ENCODE measurements around the gene XRCC5. TPM values are rescaled to one million over a fixed set of nuclear protein-coding genes. Genes with fewer than 3 reads are reported as not detected.

The XRCC5 gene
- total RNA-seq, 6 experiments from 2014 or later, result 92.0 to 131 (median 106) TPM

GRCh38 chr2:216073773-216074172 lies 35.4 kb upstream of the XRCC5 start:
- DNase-seq, result no peak
- no peak for ATAC-seq
- H3K36me3 ChIP-seq, result peaks cover 0 to 18% (median 0%) of the 10 kb centered on the region in 4 donors
- no peaks in the 10 kb centered on the region for H3K9me3 ChIP-seq
- no peak for TF ChIP-seq CTCF (IDR thresholded peaks at IDR 0.05)
- TF ChIP-seq POLR2A (IDR thresholded peaks at IDR 0.05), result no peak
- no peaks in the 10 kb centered on the region for H3K27me3 ChIP-seq
- H3K4me3 ChIP-seq, result no peak overlapping the region
- intact Hi-C loops (cut with DNase I), result no loop called here
- H3K27ac ChIP-seq, result no peak overlapping the region
- H3K4me1 ChIP-seq, result peaks cover 0 to 80% (median 23%) of the 10 kb centered on the region in 4 donors

- peaks cover 0 to 18% (median 0%) of the 10 kb centered on the region in 4 donors for H3K36me3 ChIP-seq
- no peak overlapping the region for H3K4me3 ChIP-seq
- no peak for DNase-seq
- ATAC-seq, result no peak
- H3K27me3 ChIP-seq, result no peaks in the 10 kb centered on the region
- WGBS (ENCODE audit: insufficient coverage, low coverage, low lambda C conversion rate, missing lambda C conversion rate), result 20% methylated on average over 1 of the region's 1 CpG
- TF ChIP-seq CTCF (IDR thresholded peaks at IDR 0.05) (no peak), POLR2A (IDR thresholded peaks at IDR 0.05) (no peak)
- no peak overlapping the region for H3K27ac ChIP-seq
- peaks cover 0 to 80% (median 23%) of the 10 kb centered on the region in 4 donors for H3K4me1 ChIP-seq
- intact Hi-C loops (cut with DNase I), result no loop called here
- no peaks in the 10 kb centered on the region for H3K9me3 ChIP-seq
Measured at GRCh38 chr2:216074380-216074779, 34.8 kb upstream of the XRCC5 start.

- intact Hi-C loops (cut with DNase I), result no loop called here
- no peak for ATAC-seq
- peaks cover 0 to 78% (median 23%) of the 10 kb centered on the region in 4 donors for H3K4me1 ChIP-seq
Measured at GRCh38 chr2:216074794-216075193, 34.4 kb upstream of the XRCC5 start.

GRCh38 chr2:216075510-216076485 lies 33.4 kb upstream of the XRCC5 start:
- Histone ChIP-seq H3K9me3 (no peaks in the 10 kb centered on the region), H3K4me1 (peaks cover 0 to 69% (median 20%) of the 10 kb centered on the region in 4 donors), H3K27me3 (no peaks in the 10 kb centered on the region), H3K27ac (peak overlapping the region in 2 of 3 donors; percentile 33 to 54), H3K4me3 (peak overlapping the region in 1 of 3 donors; percentile 11), H3K36me3 (peaks cover 0 to 18% (median 0%) of the 10 kb centered on the region in 4 donors)
- 25% methylated on average over 5 of the region's 6 CpGs for WGBS (ENCODE audit: insufficient coverage, low coverage, low lambda C conversion rate, missing lambda C conversion rate)
- TF ChIP-seq POLR2A (IDR thresholded peaks at IDR 0.05) (no peak), CTCF (IDR thresholded peaks at IDR 0.05) (no peak)
- ATAC-seq (peak in 3 of 4 donors; percentile 12 to 27 (median 22)), DNase-seq (no peak)
- intact Hi-C loops (cut with DNase I), result no loop called here

More at GRCh38 chr2:216074794-216075193, 34.4 kb upstream of the XRCC5 start:
- H3K9me3 ChIP-seq, result no peaks in the 10 kb centered on the region
- 80% methylated on average over 1 of the region's 1 CpG for WGBS (ENCODE audit: insufficient coverage, low coverage, low lambda C conversion rate, missing lambda C conversion rate)
- no peak overlapping the region for H3K4me3 ChIP-seq
- H3K36me3 ChIP-seq, result peaks cover 0 to 18% (median 0%) of the 10 kb centered on the region in 4 donors
- no peaks in the 10 kb centered on the region for H3K27me3 ChIP-seq
- TF ChIP-seq POLR2A (IDR thresholded peaks at IDR 0.05), result no peak
- TF ChIP-seq CTCF (IDR thresholded peaks at IDR 0.05), result no peak
- no peak overlapping the region for H3K27ac ChIP-seq
- DNase-seq, result no peak
